H9 (cell line): ENCODE results near the gene RAX2. TPM values are rescaled to one million over a fixed set of nuclear protein-coding genes. Genes with fewer than 3 reads are reported as not detected.

Experiments
- DNase-seq: peaks from one replicate; pipeline ENCODE4 v3.0.0-alpha.2; 2017
- H2AFZ ChIP-seq: one replicate; pipeline ENCODE4 v1.6.1; 2013; ENCODE audit warnings: mild to moderate bottlenecking, low read length, control low read depth, moderate library complexity
- H2AK5ac ChIP-seq: 2 replicates; pipeline ENCODE4 v1.6.1; 2013; ENCODE audit warnings: low read length, control low read depth, mixed read lengths; ENCODE audit not compliant: insufficient read length
- H2BK120ac ChIP-seq: one replicate; pipeline ENCODE4 v1.6.1; 2013; ENCODE audit warnings: low read depth, mild to moderate bottlenecking, low read length, control low read depth, inconsistent platforms; ENCODE audit not compliant: poor library complexity, severe bottlenecking
- H2BK12ac ChIP-seq: 2 replicates; pipeline ENCODE4 v1.6.1; 2013; ENCODE audit warnings: low read length, control low read depth, mixed read lengths, low read depth; ENCODE audit not compliant: insufficient read length
- H2BK15ac ChIP-seq: 2 replicates; pipeline ENCODE4 v1.6.1; 2013; ENCODE audit warnings: low read depth, low read length, control low read depth
- H2BK20ac ChIP-seq: one replicate; pipeline ENCODE4 v1.6.1; 2013; ENCODE audit warnings: low read depth, mild to moderate bottlenecking, low read length, control low read depth, inconsistent platforms; ENCODE audit not compliant: poor library complexity, severe bottlenecking
- H2BK5ac ChIP-seq: 2 replicates; pipeline ENCODE4 v1.6.1; 2013; ENCODE audit warnings: low read length, control low read depth, mixed read lengths; ENCODE audit not compliant: insufficient read length
- H3K14ac ChIP-seq: 2 replicates; pipeline ENCODE4 v1.6.1; 2013; ENCODE audit warnings: low read length, control low read depth; ENCODE audit not compliant: insufficient read depth
- H3K18ac ChIP-seq: 2 replicates; pipeline ENCODE4 v1.6.1; 2013; ENCODE audit warnings: low read depth, mild to moderate bottlenecking, mixed read lengths, low read length, control low read depth; ENCODE audit not compliant: insufficient read length
- H3K23ac ChIP-seq: 2 replicates; pipeline ENCODE4 v1.6.1; 2013; ENCODE audit warnings: low read length, control low read depth, mixed read lengths, low read depth; ENCODE audit not compliant: insufficient read length
- H3K23me2 ChIP-seq: 2 replicates; pipeline ENCODE4 v1.6.1; 2013; ENCODE audit warnings: low read depth, mild to moderate bottlenecking, mixed read lengths, low read length, control low read depth; ENCODE audit not compliant: insufficient read length, poor library complexity, severe bottlenecking
- H3K27ac ChIP-seq: 2 replicates; pipeline ENCODE4 v1.5.1; 2013; ENCODE audit warnings: low read length, control low read depth, mixed read lengths, low read depth; ENCODE audit not compliant: insufficient read length
- H3K27me3 ChIP-seq: 2 replicates; pipeline ENCODE4 v1.6.1; 2013; ENCODE audit warnings: low read length, control low read depth, inconsistent platforms; ENCODE audit not compliant: insufficient read depth
- H3K4ac ChIP-seq: 2 replicates; pipeline ENCODE4 v1.6.1; 2013; ENCODE audit warnings: low read depth, mild to moderate bottlenecking, control low read depth, inconsistent platforms, low read length, moderate library complexity
- H3K4me1 ChIP-seq: 2 replicates; pipeline ENCODE4 v1.6.1; 2013; ENCODE audit warnings: low read length, control low read depth, inconsistent platforms; ENCODE audit not compliant: insufficient read depth
- H3K4me2 ChIP-seq: 2 replicates; pipeline ENCODE4 v1.6.1; 2013; ENCODE audit warnings: low read length, control low read depth, mixed read lengths; ENCODE audit not compliant: insufficient read length, insufficient read depth
- H3K56ac ChIP-seq: 2 replicates; pipeline ENCODE4 v1.6.1; 2013; ENCODE audit warnings: low read depth, mild to moderate bottlenecking, mixed read lengths, low read length, control low read depth; ENCODE audit not compliant: insufficient read length
- H3K79me1 ChIP-seq: 2 replicates; pipeline ENCODE4 v1.6.1; 2013; ENCODE audit warnings: low read depth, mild to moderate bottlenecking, moderate library complexity, low read length, control low read depth, inconsistent platforms; ENCODE audit not compliant: insufficient read depth, poor library complexity, severe bottlenecking
- H3K79me2 ChIP-seq: 2 replicates; pipeline ENCODE4 v1.6.1; 2013; ENCODE audit warnings: low read length, control low read depth, inconsistent platforms; ENCODE audit not compliant: insufficient read depth
- H3K9ac ChIP-seq: 2 replicates; pipeline ENCODE4 v1.6.1; 2013; ENCODE audit warnings: low read length, control low read depth, mixed read lengths; ENCODE audit not compliant: insufficient read length; ENCODE audit errors: extremely low read depth
- H3K9me3 ChIP-seq: one replicate; pipeline ENCODE4 v1.6.1; 2013; ENCODE audit warnings: low read depth, low read length, inconsistent platforms; ENCODE audit not compliant: control insufficient read depth
- H3T11ph ChIP-seq: one replicate; pipeline ENCODE4 v1.6.1; 2013; ENCODE audit warnings: mild to moderate bottlenecking, low read length, control low read depth, inconsistent platforms
- H4K20me1 ChIP-seq: one replicate; pipeline ENCODE4 v1.6.1; 2013; ENCODE audit not compliant: control insufficient read depth, insufficient read length, insufficient read depth
- H4K5ac ChIP-seq: 2 replicates; pipeline ENCODE4 v1.6.1; 2013; ENCODE audit warnings: low read depth, mild to moderate bottlenecking, mixed read lengths, low read length, control low read depth; ENCODE audit not compliant: insufficient read length
- H4K8ac ChIP-seq: replicated peaks from 2 replicates; pipeline ENCODE4 v1.6.1; 2013; ENCODE audit warnings: low read length, control low read depth, mixed read lengths, low read depth; ENCODE audit not compliant: insufficient read length
- H4K91ac ChIP-seq: 2 replicates; pipeline ENCODE4 v1.6.1; 2013; ENCODE audit warnings: low read depth, mild to moderate bottlenecking, moderate library complexity, mixed read lengths, low read length, control low read depth; ENCODE audit not compliant: insufficient read length
- H3K27ac Mint-ChIP-seq, 3 experiments: 2 replicates in 2 of 3; 3 replicates in 1 of 3; pipeline ENCODE4 v1.8.0; 2020 to 2021; ENCODE audit warnings: mixed read lengths in 3 of 3, mild to moderate bottlenecking in 1 of 3, moderate library complexity in 1 of 3
- H3K27me3 Mint-ChIP-seq: 2 replicates; pipeline ENCODE4 v1.8.0; 2021; ENCODE audit warnings: low read depth, mild to moderate bottlenecking, moderate library complexity, mixed read lengths
- H3K36me3 Mint-ChIP-seq, 3 experiments: 2 replicates in 2 of 3; 3 replicates in 1 of 3; pipeline ENCODE4 v1.8.0; 2020 to 2021; ENCODE audit warnings: low read depth in 3 of 3, mixed read lengths in 3 of 3; ENCODE audit not compliant: insufficient read depth in 1 of 3
- H3K4me1 Mint-ChIP-seq, 2 experiments: 2 replicates each; pipeline ENCODE4 v1.8.0; 2020; ENCODE audit warnings: mixed read lengths in 2 of 2
- H3K4me3 Mint-ChIP-seq, 2 experiments: 2 replicates in 1 of 2; 3 replicates in 1 of 2; pipeline ENCODE4 v1.8.0; 2020 to 2021; ENCODE audit warnings: mild to moderate bottlenecking in 2 of 2, mixed read lengths in 2 of 2, moderate library complexity in 1 of 2
- H3K9me3 Mint-ChIP-seq, 2 experiments: 2 replicates in 1 of 2; 3 replicates in 1 of 2; pipeline ENCODE4 v1.8.0; 2020; ENCODE audit warnings: mild to moderate bottlenecking in 2 of 2, mixed read lengths in 2 of 2, moderate library complexity in 1 of 2
- WGBS: extraction: QIAGEN DNeasy Blood & Tissue Kit; methylation state at CpG from one replicate; pipeline ENCODE4 v1.1.7; 2013; ENCODE audit warnings: missing lambda C conversion rate, low lambda C conversion rate, mixed read lengths; ENCODE audit not compliant: insufficient read length; ENCODE audit errors: extremely low coverage; 5-methylcytosine and 5-hydroxymethylcytosine counted together
- total RNA-seq: library from RNA; stranded (reverse); gene quantifications from 2 replicates; pipeline ENCODE4 v1.2.1, GENCODE V29; 2021
- TF ChIP-seq, protein P1 (sequence below): fragments of 200-600 bp; sonication (generic); conservative IDR thresholded peaks from 3 replicates; pipeline ENCODE4 v1.8.0; 2021; ENCODE audit warnings: antibody characterized with exemption, mild to moderate bottlenecking

Gene RAX2
- total RNA-seq, 1 experiment from 2014 or later = not detected

DNA sequence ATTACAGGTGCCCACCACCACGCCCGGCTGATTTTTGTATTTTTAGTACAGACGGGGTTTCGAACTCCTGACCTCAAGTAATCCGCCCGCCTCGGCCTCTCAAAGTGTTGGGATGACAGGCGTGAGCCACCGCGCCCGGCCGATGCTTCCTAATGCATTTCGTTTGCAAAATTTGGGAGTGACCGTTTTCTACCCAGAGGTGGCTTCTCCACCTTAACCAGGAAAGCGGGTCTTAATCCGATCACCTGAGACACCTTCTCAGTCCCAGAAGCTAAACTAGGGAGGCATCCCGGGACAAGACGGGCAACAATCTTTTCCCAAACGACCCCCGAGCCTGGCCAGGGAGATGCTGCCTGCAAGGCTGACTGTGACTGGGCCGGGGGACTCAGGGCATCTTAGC is 29.0 kb upstream of the RAX2 start:
- H4K91ac ChIP-seq = no peak overlapping the region
- no peaks in the 10 kb centered on the region for H3K4me1 ChIP-seq
- H3T11ph ChIP-seq = no peak overlapping the region
- H2AK5ac ChIP-seq = no peak overlapping the region
- H3K14ac ChIP-seq = no peak overlapping the region
- H3K18ac ChIP-seq = no peak overlapping the region
- no peaks in the 10 kb centered on the region for H3K27me3 ChIP-seq
- Mint-ChIP-seq H3K4me3 (peak overlapping the region; percentile 49 to 77), H3K36me3 (no peaks in the 10 kb centered on the region; a peak in 1 of 7 replicates), H3K9me3 (peaks cover 7 to 13% of the 10 kb centered on the region in 2 experiments), H3K4me1 (peaks cover 0 to 14% of the 10 kb centered on the region in 2 experiments; a peak in 2 of 4 replicates), H3K27me3 (peaks cover 52% of the 10 kb centered on the region), H3K27ac (no peak overlapping the region)
- H4K8ac ChIP-seq = no peak overlapping the region
- H2BK15ac ChIP-seq = no peak overlapping the region
- no peak overlapping the region for H2BK120ac ChIP-seq
- no peaks in the 10 kb centered on the region for H3K9me3 ChIP-seq
- H3K27ac ChIP-seq = no peak overlapping the region
- no peak for DNase-seq
- no peak overlapping the region for H2BK20ac ChIP-seq
- TF ChIP-seq, protein P1, sequence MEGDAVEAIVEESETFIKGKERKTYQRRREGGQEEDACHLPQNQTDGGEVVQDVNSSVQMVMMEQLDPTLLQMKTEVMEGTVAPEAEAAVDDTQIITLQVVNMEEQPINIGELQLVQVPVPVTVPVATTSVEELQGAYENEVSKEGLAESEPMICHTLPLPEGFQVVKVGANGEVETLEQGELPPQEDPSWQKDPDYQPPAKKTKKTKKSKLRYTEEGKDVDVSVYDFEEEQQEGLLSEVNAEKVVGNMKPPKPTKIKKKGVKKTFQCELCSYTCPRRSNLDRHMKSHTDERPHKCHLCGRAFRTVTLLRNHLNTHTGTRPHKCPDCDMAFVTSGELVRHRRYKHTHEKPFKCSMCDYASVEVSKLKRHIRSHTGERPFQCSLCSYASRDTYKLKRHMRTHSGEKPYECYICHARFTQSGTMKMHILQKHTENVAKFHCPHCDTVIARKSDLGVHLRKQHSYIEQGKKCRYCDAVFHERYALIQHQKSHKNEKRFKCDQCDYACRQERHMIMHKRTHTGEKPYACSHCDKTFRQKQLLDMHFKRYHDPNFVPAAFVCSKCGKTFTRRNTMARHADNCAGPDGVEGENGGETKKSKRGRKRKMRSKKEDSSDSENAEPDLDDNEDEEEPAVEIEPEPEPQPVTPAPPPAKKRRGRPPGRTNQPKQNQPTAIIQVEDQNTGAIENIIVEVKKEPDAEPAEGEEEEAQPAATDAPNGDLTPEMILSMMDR = no peak
- H3K4me2 ChIP-seq = peak overlapping the region; percentile 69
- no peak overlapping the region for H3K23ac ChIP-seq
- H3K23me2 ChIP-seq = peaks cover 7% of the 10 kb centered on the region
- no peak overlapping the region for H2BK12ac ChIP-seq
- H2AFZ ChIP-seq = no peak overlapping the region
- no peaks in the 10 kb centered on the region for H3K79me2 ChIP-seq
- no peak overlapping the region for H4K5ac ChIP-seq
- no CpG with 5 or more reads among the region's 21 CpGs for WGBS
- H3K9ac ChIP-seq = no peak overlapping the region
- no peak overlapping the region for H3K56ac ChIP-seq
- H3K4ac ChIP-seq = no peak overlapping the region
- no peaks in the 10 kb centered on the region for H3K79me1 ChIP-seq
- H2BK5ac ChIP-seq = no peak overlapping the region
- no peaks in the 10 kb centered on the region for H4K20me1 ChIP-seq
